GM19397 (cell line): ENCODE results near the gene KLC1.

Experiments used
- ATAC-seq: cut with Tn5 transposase; IDR thresholded peaks from one replicate; pipeline ENCODE4 v1.9.1; 2021; ENCODE audit warnings: mild to moderate bottlenecking, moderate library complexity; ENCODE audit not compliant: unreplicated experiment

KLC1 gene

GRCh38 chr14:103732868-103733620, 104.0 kb downstream of the KLC1 start:
- ATAC-seq = no peak

GRCh38 chr14:103733651-103734050, 104.6 kb downstream of the KLC1 start:
- ATAC-seq = no peak

GRCh38 chr14:103734081-103734888, 105.3 kb downstream of the KLC1 start:
- no peak for ATAC-seq

GRCh38 chr14:103735022-103735421, 106.0 kb downstream of the KLC1 start:
- no peak for ATAC-seq

- ATAC-seq = no peak
Measured at GRCh38 chr14:103735439-103735814, 106.4 kb downstream of the KLC1 start.

GRCh38 chr14:103735815-103736545, 107.0 kb downstream of the KLC1 start:
- no peak for ATAC-seq

- no peak for ATAC-seq
Measured at GRCh38 chr14:103736546-103737431, 107.8 kb downstream of the KLC1 start.

GRCh38 chr14:103737432-103738045, 108.5 kb downstream of the KLC1 start:
- ATAC-seq = no peak

GRCh38 chr14:103738166-103738565, 109.2 kb downstream of the KLC1 start:
- no peak for ATAC-seq

GRCh38 chr14:103738701-103739451, 109.9 kb downstream of the KLC1 start:
- no peak for ATAC-seq

GRCh38 chr14:103739466-103739792, 110.4 kb downstream of the KLC1 start:
- ATAC-seq = no peak

GRCh38 chr14:103739793-103740501, 110.9 kb downstream of the KLC1 start:
- ATAC-seq = no peak

- ATAC-seq = no peak
Measured at GRCh38 chr14:103740991-103741689, 112.1 kb downstream of the KLC1 start.

GRCh38 chr14:103741876-103742275, 112.9 kb downstream of the KLC1 start:
- no peak for ATAC-seq

- no peak for ATAC-seq
Measured at GRCh38 chr14:103742499-103743255, 113.7 kb downstream of the KLC1 start.

GRCh38 chr14:103743691-103744090, 114.7 kb downstream of the KLC1 start:
- ATAC-seq = no peak

GRCh38 chr14:103744621-103745395, 115.8 kb downstream of the KLC1 start:
- no peak for ATAC-seq
